GM20431 (cell line): ENCODE measurements around the gene VPREB3.

Source experiments
- in situ Hi-C: fragments of 300-500 bp; cut with MseI, MboI; formaldehyde crosslinking; loops from one replicate; pipeline ENCODE4 v1.15.0; 2020; ENCODE audit warnings: low sequenced_read_pairs; ENCODE audit not compliant: unreplicated experiment

VPREB3 gene

DNA sequence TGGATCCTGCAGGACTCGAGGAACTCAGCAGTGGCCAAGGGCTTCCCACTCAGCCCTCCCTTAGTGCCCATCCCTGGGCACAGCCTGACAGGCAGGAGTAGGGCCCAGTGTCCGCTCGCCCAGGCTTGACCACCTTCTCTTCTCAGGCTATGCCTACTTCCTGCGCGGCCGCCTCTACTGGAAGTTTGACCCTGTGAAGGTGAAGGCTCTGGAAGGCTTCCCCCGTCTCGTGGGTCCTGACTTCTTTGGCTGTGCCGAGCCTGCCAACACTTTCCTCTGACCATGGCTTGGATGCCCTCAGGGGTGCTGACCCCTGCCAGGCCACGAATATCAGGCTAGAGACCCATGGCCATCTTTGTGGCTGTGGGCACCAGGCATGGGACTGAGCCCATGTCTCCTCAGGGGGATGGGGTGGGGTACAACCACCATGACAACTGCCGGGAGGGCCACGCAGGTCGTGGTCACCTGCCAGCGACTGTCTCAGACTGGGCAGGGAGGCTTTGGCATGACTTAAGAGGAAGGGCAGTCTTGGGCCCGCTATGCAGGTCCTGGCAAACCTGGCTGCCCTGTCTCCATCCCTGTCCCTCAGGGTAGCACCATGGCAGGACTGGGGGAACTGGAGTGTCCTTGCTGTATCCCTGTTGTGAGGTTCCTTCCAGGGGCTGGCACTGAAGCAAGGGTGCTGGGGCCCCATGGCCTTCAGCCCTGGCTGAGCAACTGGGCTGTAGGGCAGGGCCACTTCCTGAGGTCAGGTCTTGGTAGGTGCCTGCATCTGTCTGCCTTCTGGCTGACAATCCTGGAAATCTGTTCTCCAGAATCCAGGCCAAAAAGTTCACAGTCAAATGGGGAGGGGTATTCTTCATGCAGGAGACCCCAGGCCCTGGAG, 29.3 kb upstream of the VPREB3 start:
- in situ Hi-C loops = no loop called here

DNA sequence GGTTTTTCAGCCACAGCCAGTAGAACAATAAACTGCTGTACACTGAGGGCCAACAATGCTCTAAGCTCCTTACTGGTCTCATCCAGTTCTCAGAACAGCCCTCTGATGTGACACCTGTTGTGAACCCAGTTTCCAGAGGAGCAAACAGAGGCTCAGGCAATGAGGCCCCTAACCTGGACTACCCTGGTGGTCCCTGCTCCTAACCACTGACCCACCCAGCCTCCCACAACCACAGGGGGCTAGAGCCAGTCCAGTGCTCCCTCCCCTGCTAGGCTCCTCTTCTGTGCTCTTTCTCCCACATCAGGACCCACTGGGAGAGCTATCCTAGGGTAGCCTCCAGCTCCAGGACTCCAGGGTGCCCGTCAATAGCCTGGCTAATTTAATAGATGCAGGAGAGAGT, 28.5 kb upstream of the VPREB3 start:
- in situ Hi-C loops = no loop called here

DNA sequence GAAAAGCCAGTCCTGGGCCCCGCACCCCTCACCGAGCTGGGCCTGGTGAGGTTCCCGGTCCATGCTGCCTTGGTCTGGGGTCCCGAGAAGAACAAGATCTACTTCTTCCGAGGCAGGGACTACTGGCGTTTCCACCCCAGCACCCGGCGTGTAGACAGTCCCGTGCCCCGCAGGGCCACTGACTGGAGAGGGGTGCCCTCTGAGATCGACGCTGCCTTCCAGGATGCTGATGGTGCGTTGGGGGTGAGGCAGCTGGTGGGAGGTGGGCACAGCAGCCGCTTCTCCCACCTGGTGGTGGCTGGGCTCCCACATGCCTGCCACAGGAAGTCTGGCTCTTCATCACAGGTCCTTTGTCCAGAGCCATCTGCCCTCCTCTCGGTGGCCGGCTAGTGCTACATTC, 28.0 kb upstream of the VPREB3 start:
- in situ Hi-C loops = no loop called here

DNA sequence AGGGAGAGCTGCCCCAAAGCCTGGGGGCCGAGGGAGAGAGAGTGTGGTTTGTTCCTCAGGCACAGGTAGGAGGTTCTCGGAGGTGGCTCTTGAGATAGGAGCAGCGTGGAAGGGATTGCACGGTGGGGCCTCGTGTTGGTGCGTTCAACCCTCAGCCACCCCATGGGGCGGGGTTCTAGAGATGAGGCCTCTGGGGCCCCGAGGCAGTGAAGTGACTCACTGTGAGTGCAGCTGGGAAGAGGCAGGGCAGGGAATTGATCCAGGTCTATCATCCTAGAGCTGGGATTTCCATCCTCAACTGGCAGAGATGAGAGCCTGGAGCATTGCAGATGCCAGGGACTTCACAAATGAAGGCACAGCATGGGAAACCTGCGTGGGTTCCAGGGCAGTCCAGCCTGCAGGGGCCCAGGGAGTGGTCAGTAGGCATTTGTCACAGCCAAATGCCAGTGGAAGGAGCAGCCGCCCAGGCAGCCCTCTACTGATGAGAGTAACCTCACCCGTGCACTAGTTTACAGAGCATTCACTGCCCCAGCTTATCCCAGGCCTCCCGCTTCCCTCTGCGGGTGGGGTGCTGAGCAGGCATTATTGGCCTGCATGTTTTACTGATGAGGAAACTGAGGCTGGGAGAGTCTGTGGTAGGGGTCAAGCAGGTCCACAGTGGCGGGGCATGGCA, 27.4 kb upstream of the VPREB3 start:
- in situ Hi-C loops = no loop called here

- in situ Hi-C loops = no loop called here
Measured at GRCh38 chr22:23781065-23781464, 26.8 kb upstream of the VPREB3 start.

GRCh38 chr22:23780146-23780748, 26.0 kb upstream of the VPREB3 start:
- in situ Hi-C loops = no loop called here

DNA sequence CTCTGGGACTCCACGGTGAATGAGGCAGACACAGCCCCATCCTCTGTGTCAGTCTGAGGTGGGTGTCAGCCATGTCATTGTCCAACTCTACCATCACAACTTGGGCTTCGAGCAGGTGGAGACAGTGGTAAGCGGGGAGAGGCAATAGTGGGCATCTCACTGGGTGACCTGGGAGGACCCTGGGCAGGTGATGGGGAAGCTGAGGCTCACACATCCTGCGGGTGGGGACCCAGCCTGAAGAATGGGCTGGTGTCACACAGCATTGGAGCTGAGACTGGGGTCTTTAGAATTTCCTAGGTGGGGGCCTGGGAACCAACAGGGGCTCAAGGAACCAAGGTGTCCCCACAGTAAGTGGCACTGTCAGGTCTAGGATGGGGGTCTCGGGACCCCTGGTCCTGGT, 25.5 kb upstream of the VPREB3 start:
- in situ Hi-C loops = no loop called here

- in situ Hi-C loops = no loop called here
Measured at GRCh38 chr22:23779083-23779482, 24.9 kb upstream of the VPREB3 start.

DNA sequence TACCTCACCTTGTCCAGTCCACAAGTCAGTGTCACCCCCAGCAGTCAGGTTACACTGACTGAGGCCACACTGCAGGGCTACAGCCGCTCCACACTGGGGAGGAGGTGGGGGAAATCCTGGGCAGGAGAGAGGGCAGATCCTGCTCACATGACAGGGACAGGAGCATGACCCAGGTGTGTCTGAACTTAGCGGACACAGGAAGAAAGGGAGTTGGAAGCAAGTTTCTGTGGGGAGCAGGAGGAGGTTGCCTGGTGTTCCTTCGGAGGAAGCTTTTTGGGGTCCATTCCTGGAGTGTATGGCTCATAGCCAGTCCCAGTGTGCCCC, 24.3 kb upstream of the VPREB3 start:
- in situ Hi-C loops = no loop called here

GRCh38 chr22:23777776-23778576, 23.8 kb upstream of the VPREB3 start:
- in situ Hi-C loops = no loop called here

DNA sequence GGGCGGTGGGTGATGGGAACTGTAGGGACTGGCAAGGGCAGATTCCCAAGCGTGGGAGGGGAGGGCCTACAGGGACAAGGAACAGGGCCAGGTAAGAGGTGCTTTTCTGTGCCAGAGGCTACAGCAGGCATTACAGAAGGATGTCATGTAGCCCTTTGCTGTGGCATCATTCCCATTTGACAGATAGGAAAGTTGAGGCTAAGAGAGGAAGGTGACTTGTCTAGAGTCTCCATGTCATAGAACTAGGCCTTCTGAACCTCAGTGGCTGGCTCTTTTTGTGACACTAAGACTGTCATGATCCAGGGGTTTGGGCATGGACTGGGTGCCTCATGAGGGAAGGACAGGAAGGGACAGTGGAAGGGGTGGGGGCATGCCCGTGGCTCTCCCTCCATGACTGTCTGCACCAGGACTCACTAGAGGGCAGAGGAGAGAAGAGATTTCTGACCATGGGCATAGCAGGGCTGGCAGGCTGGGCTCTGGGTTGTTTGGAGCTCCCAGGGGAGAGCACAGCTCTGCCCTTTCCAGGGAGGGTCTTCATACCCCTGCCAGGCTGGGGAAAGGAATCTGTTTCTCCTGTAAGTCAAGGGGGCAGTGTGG, 21.7 kb upstream of the VPREB3 start:
- in situ Hi-C loops = no loop called here

DNA sequence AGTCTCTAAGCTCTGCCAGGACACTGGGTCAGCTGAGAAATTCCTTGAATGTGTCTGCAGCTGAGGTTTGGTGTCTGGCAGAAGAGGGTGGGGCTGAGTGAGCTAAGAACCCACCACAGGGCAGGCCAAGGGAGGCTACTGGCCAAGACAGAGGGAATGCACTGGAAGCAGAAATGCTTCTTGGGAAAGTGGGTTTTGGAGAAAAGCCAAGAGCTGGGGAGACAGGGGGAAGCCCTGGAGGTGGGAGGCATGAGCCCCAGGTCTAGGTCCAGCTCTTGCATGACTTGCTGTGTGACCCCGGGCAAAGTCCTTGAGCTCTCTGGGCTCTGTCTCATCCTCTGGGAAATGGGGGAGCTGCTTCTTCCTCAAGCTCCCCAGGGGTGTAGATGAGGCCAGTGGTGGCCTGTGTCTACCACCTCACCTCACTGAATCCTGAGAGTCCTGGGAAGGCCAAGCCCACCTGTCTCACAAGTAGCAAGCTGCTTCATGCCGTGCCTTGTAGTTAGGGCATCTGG, 20.8 kb upstream of the VPREB3 start:
- in situ Hi-C loops = no loop called here

DNA sequence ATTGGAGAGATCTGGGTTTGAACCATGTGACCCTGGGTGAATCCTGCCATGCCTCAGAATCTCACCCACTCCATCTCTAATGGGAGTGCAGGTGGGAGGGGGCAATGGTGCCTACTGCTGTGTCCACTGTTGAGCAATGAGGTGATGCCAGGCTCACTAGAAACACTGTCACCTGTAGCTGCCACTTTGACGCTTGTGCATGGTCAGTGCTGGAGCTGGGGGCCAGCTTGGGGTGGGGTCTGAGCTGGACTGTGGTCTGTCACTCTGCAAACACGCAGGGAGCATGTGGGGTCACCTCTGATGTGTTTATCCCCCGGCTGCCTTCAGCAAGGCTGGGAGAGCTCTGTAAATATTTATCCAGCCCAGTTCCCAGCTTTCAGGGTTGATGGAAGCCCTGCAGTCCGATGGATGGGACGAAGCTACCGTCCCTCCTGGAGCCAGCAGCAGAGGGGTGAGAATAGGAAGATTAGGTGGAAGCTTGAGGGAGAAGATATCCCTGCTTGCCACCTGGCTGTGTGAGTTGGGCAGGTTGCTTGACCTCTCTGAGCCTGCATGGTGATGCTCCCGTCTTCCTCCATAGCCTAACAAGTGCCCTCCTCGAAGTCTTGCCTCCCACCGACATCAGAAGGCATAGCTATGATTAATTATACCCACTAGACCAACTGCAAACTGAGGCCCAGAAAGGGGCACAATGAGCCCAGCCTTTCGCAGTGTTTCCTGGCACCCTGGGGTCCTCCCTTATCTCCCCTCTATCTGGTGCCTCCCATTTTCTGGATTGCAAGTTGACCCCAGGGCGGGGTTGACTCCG, 20.1 kb upstream of the VPREB3 start:
- in situ Hi-C loops = no loop called here

- in situ Hi-C loops = no loop called here
Measured at GRCh38 chr22:23773483-23774113, 19.4 kb upstream of the VPREB3 start.

DNA sequence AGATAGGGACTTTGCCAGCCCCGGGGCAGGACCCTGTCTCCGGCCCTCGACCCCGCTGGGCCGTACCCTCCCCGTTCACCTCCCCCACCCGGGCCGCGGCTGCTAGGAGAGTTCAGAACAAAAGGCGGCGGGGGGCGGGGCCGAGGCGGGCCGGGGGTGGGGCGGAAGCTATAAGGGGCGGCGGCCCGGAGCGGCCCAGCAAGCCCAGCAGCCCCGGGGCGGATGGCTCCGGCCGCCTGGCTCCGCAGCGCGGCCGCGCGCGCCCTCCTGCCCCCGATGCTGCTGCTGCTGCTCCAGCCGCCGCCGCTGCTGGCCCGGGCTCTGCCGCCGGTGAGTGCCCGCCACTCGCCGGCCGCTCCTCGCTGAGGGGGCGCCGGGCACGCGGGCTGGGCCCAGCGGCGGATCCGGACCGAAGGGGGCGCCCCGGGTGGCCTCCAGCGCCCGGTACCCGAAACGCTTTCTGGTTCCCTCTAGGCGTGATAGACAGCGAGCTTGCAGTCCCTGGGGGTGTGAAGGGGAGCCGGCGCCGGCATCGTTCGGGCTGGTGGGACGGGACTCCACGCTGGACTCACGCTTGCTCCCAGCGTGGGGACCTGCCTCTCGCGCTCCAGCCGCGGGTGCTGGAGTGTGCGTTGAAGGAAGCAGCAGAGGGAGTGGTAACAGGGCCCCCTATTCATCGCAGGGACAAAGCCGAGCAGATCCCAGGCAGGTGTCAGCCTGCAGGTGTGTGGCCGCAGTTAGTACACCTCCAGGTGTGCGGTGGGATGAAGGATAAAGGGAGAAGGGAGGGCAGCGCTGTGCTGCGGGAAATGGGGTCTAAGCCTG, 18.6 kb upstream of the VPREB3 start, which contains the start of gene MMP11:
Gene MMP11 (plus strand): TSS at position 201 of the 825 bp plus-strand sequence. CDS start 22 bp downstream, at position 223.
- in situ Hi-C loops = no loop called here

- in situ Hi-C loops = no loop called here
Measured at GRCh38 chr22:23772315-23772648, 18.1 kb upstream of the VPREB3 start.

DNA sequence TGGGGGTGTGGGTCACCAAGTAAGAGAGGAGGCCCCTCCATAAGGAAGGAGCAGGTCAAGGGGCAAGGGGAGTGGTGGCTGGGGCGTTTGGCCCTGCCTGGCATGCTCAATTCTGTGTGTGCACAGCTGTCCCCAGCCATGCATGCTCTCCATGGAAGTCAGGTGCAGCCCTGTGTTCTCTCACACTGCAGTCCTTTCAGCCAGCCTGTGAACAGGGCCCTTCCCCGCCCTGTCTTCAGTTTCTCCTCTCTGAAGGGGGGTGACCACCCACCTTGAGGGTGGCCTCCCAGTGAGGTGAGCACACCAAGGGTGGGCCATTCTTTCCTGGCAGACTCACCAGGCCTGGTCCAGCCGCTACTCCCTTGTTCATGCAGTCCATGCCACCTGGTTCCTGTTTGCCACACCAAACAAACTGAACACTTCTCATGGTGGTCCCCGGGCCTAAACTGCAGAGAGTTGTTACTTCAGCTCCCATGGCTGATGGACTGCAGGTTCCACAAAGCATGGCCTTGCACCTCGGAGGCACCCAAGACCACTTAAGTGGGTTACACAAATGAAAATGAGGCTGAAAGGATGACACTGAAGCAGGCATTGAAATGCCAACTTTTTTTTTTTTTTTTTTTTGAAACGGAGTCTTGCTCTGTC, 15.2 kb upstream of the VPREB3 start:
- in situ Hi-C loops = no loop called here
